Measurements from ENCODE around the gene CCT4. TPM values are rescaled to one million over a fixed set of nuclear protein-coding genes. Genes with fewer than 3 reads are reported as not detected.
A peak's percentile ranks its signal among the peaks of the same experiment; 100 is the strongest.
"Not testable (repeated sequence)": the region's sequence is repeated elsewhere in the genome, so short reads cannot be mapped to it uniquely, and the experiment has no call there.

Gene CCT4, protein sequence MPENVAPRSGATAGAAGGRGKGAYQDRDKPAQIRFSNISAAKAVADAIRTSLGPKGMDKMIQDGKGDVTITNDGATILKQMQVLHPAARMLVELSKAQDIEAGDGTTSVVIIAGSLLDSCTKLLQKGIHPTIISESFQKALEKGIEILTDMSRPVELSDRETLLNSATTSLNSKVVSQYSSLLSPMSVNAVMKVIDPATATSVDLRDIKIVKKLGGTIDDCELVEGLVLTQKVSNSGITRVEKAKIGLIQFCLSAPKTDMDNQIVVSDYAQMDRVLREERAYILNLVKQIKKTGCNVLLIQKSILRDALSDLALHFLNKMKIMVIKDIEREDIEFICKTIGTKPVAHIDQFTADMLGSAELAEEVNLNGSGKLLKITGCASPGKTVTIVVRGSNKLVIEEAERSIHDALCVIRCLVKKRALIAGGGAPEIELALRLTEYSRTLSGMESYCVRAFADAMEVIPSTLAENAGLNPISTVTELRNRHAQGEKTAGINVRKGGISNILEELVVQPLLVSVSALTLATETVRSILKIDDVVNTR
- 359 and 412 TPM in 2 replicates for total RNA-seq (2014; rRNA removed; shearing (Covaris generic))

DNA sequence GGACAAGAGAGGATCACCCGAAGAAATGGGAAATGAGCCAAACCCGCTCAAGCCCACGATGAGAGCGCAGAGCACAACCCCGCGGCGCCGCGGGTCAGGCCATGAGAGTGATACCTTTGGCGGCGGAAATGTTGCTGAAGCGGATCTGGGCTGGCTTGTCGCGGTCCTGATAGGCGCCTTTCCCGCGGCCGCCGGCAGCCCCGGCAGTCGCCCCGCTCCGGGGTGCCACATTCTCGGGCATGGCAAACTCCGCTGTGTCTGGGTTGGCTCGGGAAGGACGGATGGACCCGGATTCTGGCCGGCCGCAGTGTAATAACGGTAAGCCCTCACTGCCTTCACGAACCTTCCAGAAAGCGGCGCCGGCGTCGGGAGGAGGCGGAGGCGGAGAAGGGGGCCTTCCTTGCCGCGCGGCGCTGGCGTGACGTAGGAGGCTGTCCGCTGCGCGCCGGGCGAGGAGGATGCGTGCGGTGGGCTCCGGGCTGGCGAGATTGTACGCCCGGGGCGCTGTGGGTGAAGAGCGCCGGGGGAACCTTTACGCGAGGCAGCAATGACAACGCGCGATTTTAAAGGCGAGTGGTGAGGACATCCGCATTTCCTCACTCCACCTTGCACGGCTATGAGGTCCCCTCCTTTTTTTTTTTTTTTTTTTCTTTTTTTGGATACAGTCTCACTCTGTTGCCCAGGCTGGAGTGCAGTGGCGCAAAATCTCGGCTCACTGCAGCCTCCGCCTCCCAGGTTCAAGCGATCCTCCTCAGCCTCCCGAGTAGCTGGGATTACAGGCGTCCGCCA is at the start of gene CCT4:
CCT4 (minus strand) TSS at position 390 of the 789 bp plus-strand sequence; CDS start at position 241, 149 bp downstream.
- in situ Hi-C loops (cut with HindIII; ENCODE audit: low sequenced_read_pairs): no loop called here
- DNase-seq (ENCODE audit: low spot score): peak; percentile 84

DNA sequence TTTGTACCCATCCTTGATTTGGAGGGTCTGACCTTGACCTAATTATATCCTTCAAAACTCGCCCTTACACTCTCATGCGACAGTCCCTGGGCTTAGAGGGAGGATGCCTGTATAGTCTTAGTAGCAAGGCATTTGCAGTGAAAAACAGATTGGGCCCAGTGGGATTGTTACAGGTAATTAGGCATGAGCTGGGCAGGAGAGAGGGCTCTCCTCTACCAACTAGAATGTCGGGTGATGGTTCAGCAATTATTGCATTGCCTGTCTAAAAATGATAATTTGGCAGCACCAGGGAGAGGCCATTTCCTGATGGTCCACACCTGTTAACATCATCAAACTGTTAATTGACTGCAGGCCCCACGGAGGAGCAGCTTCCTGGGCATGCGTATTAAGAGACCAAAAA is 49.4 kb upstream of the CCT4 start:
- DNase-seq (ENCODE audit: low spot score): peak; percentile 87
- in situ Hi-C loops (cut with HindIII; ENCODE audit: low sequenced_read_pairs): no loop called here

DNA sequence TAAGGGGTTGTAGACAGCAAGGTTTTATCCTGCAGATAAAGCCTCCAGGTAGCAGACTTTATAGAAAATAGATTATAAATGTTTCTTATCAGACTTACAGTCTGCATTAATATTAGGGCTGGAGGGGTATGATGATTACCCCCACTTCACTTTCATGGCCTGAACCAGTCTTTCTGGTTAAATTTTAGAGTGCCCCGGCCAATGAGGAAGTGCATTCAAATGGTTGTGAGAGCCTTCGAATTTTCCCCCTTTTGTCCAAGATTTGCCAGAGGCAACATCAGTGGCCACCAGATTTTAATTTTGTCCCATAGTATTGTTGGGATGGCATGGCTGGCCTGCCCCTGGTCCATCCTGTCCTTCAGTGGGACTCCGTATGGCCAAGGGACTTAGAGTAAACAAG is 48.6 kb upstream of the CCT4 start:
- in situ Hi-C loops (cut with HindIII; ENCODE audit: low sequenced_read_pairs): no loop called here
- no peak for DNase-seq (ENCODE audit: low spot score)

DNA sequence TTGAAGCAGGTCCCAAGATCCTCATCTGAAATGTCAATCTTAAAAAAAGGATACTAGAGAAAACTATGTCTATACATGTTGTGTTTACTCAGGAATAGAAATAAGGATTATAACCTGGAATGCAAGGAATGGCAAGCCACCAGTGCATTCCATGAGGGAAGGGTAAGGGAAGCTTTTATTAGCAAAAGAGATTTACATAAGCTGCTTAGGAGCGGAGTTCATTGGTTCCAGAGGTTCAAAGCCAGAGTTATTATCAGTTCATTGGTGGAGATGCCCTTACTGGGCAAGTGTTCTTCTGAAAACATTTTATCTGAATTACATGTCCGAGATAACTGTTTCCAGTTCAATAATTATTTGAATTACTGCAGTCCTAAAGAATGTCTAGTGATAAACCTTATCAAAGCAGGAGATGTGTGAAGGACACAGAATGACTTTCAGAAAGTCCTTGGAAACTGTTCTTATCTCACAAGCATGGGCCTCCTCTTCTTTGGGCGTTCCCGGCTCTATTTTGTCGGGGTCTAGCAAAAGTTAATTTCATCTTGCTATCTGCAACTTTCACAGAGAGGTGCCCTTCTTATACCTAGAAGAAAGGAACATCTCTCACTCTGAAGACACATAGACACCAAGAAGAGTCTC is 40.5 kb upstream of the CCT4 start:
- in situ Hi-C loops (cut with HindIII; ENCODE audit: low sequenced_read_pairs): no loop called here
- DNase-seq (ENCODE audit: low spot score): no peak

DNA sequence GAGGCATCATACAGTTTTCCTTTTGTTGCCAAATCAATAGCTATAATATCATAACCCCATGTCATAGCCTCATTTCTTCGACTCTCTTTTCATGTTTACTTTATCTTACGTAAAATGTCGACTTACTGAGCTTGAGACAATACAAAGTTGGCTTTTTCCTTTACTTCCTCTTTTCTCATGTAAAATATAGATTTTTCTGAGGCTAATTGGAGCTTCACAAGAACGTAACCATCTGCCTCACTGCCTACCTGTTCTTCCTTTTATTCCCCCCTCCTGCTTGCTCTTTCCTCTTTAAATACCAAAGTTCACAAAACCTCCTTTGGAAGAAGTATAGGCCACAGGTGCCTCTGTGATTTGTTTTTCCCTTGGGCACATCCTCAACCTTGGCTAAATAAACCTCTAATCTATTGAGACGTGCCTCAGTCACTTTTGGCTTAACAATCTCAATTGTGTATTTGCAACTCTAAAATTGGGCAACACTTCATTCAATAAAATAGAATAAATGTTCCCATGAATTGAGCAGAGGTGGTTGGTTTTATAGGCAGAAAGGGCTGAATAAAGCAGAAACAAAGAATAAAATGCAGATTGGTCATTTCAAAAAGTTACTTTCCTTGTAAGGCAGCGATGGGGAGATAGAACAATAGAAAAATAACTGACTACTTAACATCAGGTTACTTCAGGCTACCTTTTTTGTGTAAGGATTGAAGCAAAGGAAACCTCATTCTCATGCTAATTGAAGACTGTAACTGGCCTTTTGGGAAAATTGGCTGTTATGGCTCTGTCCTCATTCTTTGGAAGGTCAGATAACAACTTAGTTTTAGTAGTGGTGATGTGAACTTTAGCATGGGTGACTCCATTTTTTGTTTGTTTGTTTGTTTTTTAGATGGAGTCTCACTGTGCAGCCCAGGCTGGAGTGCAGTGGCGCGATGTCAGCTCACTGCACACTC is 38.3 kb upstream of the CCT4 start:
- DNase-seq (ENCODE audit: low spot score): no peak
- in situ Hi-C loops (cut with HindIII; ENCODE audit: low sequenced_read_pairs): no loop called here

DNA sequence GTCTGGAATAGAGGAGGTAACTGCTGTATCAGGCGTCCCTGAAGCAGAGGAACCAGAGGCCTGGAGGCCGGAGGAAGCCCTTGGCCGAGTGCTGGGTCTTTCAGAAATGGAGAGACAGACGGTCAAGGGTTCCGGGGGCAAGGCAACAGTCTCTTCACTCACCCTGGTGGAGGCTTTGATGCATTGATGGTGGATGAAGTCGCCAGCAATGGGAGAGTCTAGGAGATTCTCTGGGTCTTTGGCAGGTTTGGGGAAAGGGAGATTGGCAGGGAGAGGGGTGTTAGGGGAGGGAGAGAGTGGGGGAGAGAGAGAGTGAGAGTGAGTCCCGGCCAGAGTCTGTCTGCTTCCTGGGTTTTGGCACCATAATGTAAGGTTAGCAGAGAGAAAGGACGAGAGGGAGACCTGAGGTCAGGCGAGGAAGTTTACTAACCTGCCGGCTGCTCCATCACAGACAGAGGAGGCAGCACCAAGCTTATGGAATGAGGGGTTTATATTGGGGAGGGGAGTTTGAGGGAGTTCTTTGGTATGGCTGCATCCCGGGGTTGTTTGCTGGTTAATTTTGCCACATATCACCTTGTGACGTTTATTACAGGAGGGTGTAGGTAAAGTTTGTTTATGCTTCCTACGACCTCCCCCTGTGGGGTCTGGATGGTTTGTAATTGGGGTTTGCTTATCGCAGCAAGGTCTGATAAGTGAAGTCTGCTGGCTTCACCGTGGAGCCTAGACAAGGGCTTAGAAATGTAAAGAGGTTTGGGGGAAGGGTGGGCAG is 36.6 kb upstream of the CCT4 start:
- in situ Hi-C loops (cut with HindIII; ENCODE audit: low sequenced_read_pairs): no loop called here
- no peak for DNase-seq (ENCODE audit: low spot score)

DNA sequence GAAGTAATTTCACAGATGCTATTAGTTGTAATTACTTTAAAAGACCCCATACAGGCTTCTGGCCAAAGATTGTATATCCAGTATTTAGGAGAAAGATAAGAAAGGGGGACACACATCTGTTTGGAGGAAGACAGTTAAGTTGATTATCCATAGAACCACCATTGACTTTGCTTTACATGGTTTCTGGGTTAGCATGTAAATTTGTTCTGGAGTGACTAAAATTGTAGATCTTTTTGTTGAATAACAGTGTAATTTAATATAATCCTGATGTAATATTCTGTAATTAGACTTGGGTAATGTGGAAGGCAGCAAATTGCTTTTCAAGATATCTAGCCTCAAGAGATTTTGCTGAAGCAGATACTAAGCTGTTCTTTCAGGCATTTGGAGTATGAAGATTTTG is 34.3 kb upstream of the CCT4 start:
- in situ Hi-C loops (cut with HindIII; ENCODE audit: low sequenced_read_pairs): no loop called here
- no peak for DNase-seq (ENCODE audit: low spot score)

DNA sequence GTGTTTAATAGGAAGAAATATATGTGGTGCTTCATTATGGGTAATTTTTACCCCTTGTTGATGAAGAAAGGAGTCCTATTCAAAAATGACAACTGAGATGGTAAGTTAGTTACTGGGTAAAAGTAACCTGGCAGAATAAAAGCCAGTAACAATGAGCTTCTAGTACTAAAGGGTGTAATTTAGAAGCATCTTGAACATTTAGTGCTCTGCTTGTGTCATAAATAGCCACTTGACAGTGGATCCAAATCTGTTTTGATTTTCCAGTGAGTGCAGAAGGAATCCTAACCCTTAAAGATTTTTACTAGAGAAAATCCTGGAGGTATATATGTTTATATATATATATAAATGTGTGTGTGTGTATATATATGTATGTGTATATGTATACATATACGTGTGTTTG is 32.1 kb upstream of the CCT4 start:
- no peak for DNase-seq (ENCODE audit: low spot score)
- in situ Hi-C loops (cut with HindIII; ENCODE audit: low sequenced_read_pairs): no loop called here

DNA sequence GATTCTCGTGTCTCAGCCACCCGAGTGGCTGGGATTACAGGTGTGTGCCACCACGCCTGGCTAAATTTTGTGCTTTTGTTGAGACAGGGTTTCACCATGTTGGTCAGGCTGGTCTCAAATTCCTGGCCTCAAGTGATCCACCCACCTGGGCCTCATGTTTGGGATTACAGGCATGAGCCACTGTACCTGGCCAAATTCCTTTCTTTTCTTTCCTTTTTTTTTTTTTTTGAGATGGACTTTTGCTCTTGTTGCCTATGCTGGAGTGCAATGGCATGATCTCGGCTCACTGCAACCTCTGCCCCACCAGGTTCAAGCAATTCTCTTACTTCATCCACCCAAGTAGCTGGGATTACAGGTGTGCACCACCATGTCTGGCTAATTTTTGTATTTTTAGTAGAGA is 26.3 kb upstream of the CCT4 start:
- in situ Hi-C loops (cut with HindIII; ENCODE audit: low sequenced_read_pairs); DNase-seq (ENCODE audit: low spot score): not testable (repeated sequence)

DNA sequence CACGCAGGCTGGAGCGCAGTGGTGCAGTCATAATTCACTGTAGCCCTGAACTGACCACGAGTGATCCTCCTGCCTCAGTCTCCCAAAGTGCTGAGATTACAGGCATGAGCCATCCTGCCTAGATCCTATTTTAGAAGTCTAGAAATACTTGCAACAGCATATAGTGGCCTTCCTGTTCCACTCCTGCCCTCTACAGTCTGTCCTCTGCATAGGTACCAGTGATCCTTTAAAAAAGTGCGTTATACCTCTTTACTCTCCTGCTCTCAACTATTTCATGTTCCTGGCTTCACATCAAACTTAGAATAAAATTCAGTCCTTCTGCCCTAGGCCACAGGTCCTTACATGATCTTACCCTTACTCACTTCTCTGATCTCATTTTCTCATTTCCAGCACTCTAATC is 23.1 kb upstream of the CCT4 start:
- DNase-seq (ENCODE audit: low spot score): no peak
- in situ Hi-C loops (cut with HindIII; ENCODE audit: low sequenced_read_pairs): no loop called here

DNA sequence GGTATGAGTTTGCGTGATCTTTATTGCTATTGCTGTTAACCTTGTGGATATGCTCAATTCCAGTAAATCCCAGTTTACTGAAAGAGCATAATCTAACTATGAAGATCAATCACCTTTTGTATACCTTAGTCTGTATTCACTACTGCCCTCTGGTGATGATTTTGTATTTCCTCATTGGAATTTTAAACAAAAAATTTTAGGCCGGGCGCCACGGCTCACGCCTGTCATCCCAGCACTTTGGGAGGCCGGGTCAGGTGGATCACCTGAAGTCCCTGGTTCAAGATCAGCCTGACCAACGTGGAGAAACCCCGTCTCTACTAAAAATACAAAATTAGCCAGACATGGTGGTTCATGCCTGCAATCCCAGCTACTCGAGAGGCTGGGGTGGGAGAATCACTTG is 22.1 kb upstream of the CCT4 start:
- in situ Hi-C loops (cut with HindIII; ENCODE audit: low sequenced_read_pairs): no loop called here
- DNase-seq (ENCODE audit: low spot score): no peak

DNA sequence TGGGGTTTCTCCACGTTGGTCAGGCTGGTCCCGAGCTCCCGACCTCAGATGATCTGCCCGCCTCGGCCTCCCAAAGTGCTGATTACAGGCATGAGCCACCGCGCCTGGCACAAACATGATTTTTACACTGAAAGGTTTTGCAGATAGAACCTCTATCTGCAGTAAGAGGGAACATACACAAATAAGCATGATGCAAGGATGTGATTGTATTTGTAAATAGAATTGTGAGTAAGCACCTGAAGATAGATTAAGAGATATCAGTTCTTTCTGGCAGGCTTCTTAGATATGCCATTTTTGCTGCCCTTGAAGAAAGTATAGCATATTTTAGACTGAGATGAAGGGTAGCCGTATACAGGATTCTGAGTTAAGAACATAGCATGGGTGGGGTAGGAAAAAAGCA is 20.7 kb upstream of the CCT4 start:
- no peak for DNase-seq (ENCODE audit: low spot score)
- in situ Hi-C loops (cut with HindIII; ENCODE audit: low sequenced_read_pairs): no loop called here

DNA sequence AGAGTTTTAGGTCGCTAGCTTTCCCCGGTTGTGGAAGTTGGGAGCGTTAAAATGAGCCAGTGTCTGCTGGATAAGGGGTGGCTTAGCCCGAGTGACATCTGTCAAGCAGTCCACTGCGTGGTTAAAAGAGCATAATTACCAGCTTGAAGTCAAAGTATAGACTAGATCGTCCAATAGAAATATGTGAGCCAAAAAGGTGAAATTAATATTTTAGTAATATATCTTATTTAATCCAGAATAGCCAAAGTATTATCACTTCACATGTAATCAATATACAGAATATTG is 17.7 kb upstream of the CCT4 start:
- in situ Hi-C loops (cut with HindIII; ENCODE audit: low sequenced_read_pairs): no loop called here
- no peak for DNase-seq (ENCODE audit: low spot score)

DNA sequence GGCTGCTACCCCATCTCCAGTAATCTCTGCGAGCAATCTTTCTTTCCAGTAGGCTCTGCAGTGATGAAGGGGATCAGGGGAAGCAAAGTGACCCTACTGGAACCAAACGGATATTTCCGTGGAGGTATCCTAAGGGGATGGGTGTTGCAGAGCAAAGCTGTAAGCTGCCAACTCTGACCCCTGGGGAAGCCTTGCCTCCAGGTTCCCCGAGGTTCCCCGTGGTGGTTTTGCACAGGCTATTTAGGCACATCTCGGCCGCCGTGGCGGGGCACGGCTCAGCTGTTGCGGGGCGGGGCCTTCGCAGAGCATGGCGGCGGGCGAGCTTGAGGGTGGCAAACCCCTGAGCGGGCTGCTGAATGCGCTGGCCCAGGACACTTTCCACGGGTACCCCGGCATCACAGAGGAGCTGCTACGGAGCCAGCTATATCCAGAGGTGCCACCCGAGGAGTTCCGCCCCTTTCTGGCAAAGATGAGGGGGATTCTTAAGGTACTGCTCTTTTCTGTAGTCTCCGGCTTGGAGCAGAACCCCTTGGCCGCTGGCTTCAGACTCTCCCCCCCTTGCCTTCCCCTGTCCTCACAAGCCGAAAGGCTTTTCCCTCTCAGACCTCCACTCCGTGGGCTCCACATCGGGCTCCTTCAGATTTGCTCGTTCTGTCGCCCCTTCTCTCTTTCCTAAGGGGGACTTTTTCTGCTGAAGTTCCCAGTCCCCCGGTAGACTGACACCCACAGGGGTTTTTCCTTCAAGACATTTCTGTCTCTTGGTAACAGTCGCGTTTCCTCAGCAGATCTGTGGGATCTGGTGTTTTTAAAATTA is 17.1 kb upstream of the CCT4 start, which contains the start of gene COMMD1:
COMMD1 (plus strand) TSS at position 303 of the 814 bp plus-strand sequence; CDS start at position 308, 5 bp downstream.
- in situ Hi-C loops (cut with HindIII; ENCODE audit: low sequenced_read_pairs): no loop called here

DNA sequence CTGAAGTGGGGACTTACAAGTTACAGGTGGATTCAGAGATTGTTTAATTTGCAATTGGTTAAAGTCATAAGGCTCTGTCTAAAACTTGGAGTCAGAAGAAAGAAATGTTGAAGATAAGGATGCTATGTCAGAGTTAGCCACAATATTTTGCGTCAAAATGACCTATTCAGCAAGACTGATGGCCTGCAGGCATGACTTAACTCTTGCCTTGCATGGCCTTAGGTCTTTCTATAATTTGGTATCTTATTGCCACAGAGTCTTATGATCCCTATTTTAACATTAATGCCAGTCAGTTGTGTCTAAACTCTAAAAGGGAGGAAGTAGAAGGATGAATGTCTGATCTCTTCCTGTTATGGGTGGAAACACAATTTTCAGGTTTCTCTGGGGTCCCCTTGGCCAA is 11.8 kb upstream of the CCT4 start:
- in situ Hi-C loops (cut with HindIII; ENCODE audit: low sequenced_read_pairs): no loop called here
- no peak for DNase-seq (ENCODE audit: low spot score)

More for the DNA sequence above, 17.1 kb upstream of the CCT4 start, which contains the start of gene COMMD1:
- DNase-seq (ENCODE audit: low spot score): peak; percentile 86

DNA sequence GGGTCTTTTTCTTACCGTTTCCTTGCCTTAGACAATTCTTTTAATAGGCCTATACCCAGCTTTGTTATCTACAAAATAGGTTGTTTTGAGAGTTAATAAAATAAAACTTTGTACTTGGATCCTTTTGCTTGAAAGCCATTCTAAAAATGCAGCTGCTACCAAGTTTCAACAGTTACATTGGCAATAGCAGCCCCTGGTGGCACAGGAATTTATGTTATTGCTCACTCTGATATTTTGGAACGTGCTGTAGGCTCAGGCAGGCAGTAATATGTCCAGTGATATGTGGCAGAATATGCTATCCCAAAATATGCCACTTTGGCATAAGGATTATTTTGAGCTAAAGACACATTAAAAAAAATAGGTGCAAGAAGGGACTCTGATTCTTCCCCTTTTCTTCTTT is 10.4 kb upstream of the CCT4 start:
- no peak for DNase-seq (ENCODE audit: low spot score)
- in situ Hi-C loops (cut with HindIII; ENCODE audit: low sequenced_read_pairs): no loop called here

DNA sequence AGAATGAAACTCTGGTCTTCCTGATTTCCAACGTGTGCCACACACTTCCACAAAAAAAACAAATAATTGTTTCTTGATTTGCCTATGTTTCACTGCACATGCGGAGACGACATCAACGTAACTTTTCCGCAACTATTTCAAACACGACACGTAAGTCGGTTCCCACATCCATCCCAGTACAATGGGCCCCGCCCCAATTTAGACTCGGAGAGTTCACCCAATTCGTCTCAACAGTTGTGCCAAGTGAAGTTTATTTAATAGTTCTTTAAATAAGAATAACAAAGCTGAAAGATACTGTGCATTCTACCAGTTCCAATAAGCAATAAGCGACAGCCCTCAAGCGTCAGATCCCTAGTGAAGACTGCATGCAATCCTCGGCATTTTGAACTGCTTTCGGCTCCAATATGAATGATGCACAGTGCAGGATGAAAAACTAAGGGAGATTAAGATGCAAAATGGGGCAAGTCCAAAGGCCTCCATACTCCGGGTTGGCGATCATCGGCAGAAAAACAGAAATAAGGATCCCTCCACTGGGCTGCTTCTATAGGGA is 664 bp downstream of the CCT4 start:
- in situ Hi-C loops (cut with HindIII; ENCODE audit: low sequenced_read_pairs): no loop called here
- DNase-seq (ENCODE audit: low spot score): no peak

Measured in G401 (cell line).